NK-92 treated with Interleukin-12 subunit alpha and Interleukin-12 subunit beta, amount 100 ng/mL, for 24 hours (cell line): ENCODE measurements around the gene NUP188.

Experiments
- DNase-seq: peaks from one replicate; lab custom pipeline; 2025; lab: John Stamatoyannopoulos, UW

NUP188 gene

GRCh38 chr9:129007035-129007765 lies 59.7 kb downstream of the NUP188 start:
- no peak for DNase-seq

GRCh38 chr9:129007766-129008468 lies 60.4 kb downstream of the NUP188 start:
- no peak for DNase-seq

- DNase-seq, result no peak
Observed at GRCh38 chr9:129008469-129008965, 61.0 kb downstream of the NUP188 start.

- DNase-seq, result no peak
Observed at GRCh38 chr9:129008986-129009583, 61.6 kb downstream of the NUP188 start.

GRCh38 chr9:129009584-129010141 lies 62.2 kb downstream of the NUP188 start:
- no peak for DNase-seq

- DNase-seq, result no peak
Observed at GRCh38 chr9:129010267-129010975, 62.9 kb downstream of the NUP188 start.

- DNase-seq, result no peak
Observed at GRCh38 chr9:129011170-129011569, 63.7 kb downstream of the NUP188 start.

GRCh38 chr9:129011761-129012181 lies 64.3 kb downstream of the NUP188 start:
- no peak for DNase-seq

GRCh38 chr9:129012343-129012742 lies 64.8 kb downstream of the NUP188 start:
- DNase-seq, result no peak

- no peak for DNase-seq
Observed at GRCh38 chr9:129012893-129013448, 65.5 kb downstream of the NUP188 start.

GRCh38 chr9:129013674-129014073 lies 66.2 kb downstream of the NUP188 start:
- no peak for DNase-seq

- no peak for DNase-seq
Observed at GRCh38 chr9:129014124-129014523, 66.6 kb downstream of the NUP188 start.

- DNase-seq, result no peak
Observed at GRCh38 chr9:129014608-129015007, 67.1 kb downstream of the NUP188 start.

GRCh38 chr9:129021091-129021490 lies 73.6 kb downstream of the NUP188 start:
- no peak for DNase-seq

- no peak for DNase-seq
Observed at GRCh38 chr9:129022037-129022436, 74.5 kb downstream of the NUP188 start.

GRCh38 chr9:129023036-129023907 lies 75.8 kb downstream of the NUP188 start:
- no peak for DNase-seq

- DNase-seq, result no peak
Observed at GRCh38 chr9:129023908-129024233, 76.4 kb downstream of the NUP188 start.

- no peak for DNase-seq
Observed at GRCh38 chr9:129026442-129027223, 79.1 kb downstream of the NUP188 start.

GRCh38 chr9:129027224-129027684 lies 79.8 kb downstream of the NUP188 start:
- no peak for DNase-seq

GRCh38 chr9:129027685-129028191 lies 80.2 kb downstream of the NUP188 start:
- peak; percentile 63 for DNase-seq
